ENCODE results near the gene OR2T35.

DNA sequence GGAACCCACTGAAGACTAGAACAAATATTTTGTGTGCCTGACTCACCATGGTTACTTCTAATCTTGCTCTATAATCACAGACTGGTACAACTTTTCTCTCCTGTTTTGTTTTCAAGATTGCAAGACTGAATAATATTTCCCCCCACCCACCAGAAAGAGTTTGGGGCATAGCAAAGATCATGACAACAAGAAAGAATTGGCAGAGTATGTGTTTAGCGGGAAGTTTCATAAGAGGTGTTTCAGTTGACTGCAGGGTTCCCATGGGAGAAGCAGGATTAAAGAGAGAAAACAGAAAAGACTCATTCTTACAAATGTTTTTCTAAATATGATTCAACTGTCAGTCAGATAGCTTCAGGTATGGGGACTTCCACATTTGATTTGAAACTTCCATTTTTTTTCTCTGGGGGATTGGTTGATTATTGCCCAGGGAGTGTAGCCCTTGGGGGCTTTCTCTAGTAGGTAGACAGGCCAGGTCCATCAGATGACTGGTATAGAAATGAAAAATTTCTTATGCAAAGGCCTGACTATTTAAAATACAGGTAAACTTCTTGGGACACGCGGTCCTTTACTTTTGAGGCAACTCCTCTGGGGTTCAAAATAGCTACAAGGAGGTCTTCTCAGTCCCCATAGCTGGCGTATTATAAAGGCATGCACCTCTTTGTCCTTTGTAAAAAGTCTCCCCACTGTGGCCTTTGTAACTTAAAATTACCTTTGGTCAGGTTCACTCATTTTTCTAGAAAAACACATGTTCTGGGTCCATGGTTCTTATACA, 43.6 kb upstream of the OR2T35 start:
- TF ChIP-seq CTCF (IDR thresholded peaks at IDR 0.05) (no peak), POLR2A (IDR thresholded peaks at IDR 0.05) (no peak)

All from adrenal gland (tissue), 5 donors.